ENCODE results near the gene ZSCAN1. TPM values are rescaled to one million over a fixed set of nuclear protein-coding genes. Genes with fewer than 3 reads are reported as not detected.

ZSCAN1 gene
- total and polyA plus RNA-seq, 10 of the 15 experiments (the other 5 are each of a cell fraction or from before 2014, with no cell fraction given): not detected

DNA sequence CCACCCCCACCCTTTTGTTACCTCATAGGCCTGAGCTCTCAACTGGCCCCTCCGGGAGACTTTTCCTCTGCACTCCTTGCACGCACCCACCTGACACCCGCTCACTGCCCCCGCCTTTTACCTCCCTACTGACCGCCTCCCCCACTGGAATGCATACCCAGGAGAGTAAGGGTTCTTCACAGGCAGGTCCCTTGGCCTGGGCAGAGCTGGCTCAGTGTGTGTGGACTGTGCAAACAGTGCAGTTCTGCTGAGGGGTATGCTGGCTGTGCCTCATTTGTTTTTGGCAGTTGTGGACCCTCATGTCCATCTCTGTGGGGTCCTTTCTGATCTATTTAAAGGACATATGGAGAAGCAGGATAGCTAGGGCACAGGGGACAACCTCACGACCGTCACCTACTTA is 59.2 kb downstream of the ZSCAN1 start:
- CTCF ChIA-PET: no interaction called here
- no peak overlapping the region for H3K27ac ChIP-seq (ENCODE audit: control insufficient read depth, insufficient read depth)
- no peaks in the 10 kb centered on the region for H3K4me1 ChIP-seq (ENCODE audit: control insufficient read depth, insufficient read depth, low read length)
- no peaks in the 10 kb centered on the region for H3K36me3 ChIP-seq (ENCODE audit: control insufficient read depth in 2 of 2, insufficient read depth in 2 of 2, low read length in 1 of 2)
- 73% methylated on average over 7 of the region's 7 CpGs for WGBS (ENCODE audit: insufficient coverage, insufficient replicate concordance, low lambda C conversion rate, missing lambda C conversion rate)
- no peaks in the 10 kb centered on the region for H3K79me2 ChIP-seq (ENCODE audit: control insufficient read depth, insufficient read depth, low read length)
- H3K9me3 ChIP-seq (replicated peaks; ENCODE audit: control insufficient read depth, insufficient read depth, low read length): peaks cover 8% of the 10 kb centered on the region; the same call in 2 of the 3 replicates
- BruUV-seq (replicated peaks): no TSS peak
- RAD21 ChIA-PET (ENCODE audit: unreplicated experiment): no interaction called here
- DNase-seq (ENCODE audit: low read depth, low spot score) (no peak), ATAC-seq (no peak), FAIRE-seq (no peak)
- intact Hi-C loops (cut with micrococcal nuclease; ENCODE audit: unreplicated experiment) (no loop called here), in situ Hi-C loops (cut with MboI) (no loop called here)
- POLR2A ChIA-PET: no interaction called here
- no peak overlapping the region for H3K4me3 ChIP-seq
- no peak overlapping the region for H3K4me2 ChIP-seq (ENCODE audit: control insufficient read depth, insufficient read depth)
- no peaks in the 10 kb centered on the region for H4K20me1 ChIP-seq (ENCODE audit: control insufficient read depth, insufficient read depth)
- H3K9ac ChIP-seq (ENCODE audit: control insufficient read depth, insufficient read depth, low read length): no peak overlapping the region
- H3K27me3 ChIP-seq (replicated peaks in 1 of 2; ENCODE audit: control insufficient read depth in 2 of 2, insufficient read depth in 2 of 2, low read length in 1 of 2): no peaks in the 10 kb centered on the region
- TF ChIP-seq BHLHE40 (IDR thresholded peaks at IDR 0.05; ENCODE audit: borderline replicate concordance in 1 of 2, low read depth in 2 of 2, low read length in 1 of 2) (no peak), ZBTB33 (IDR thresholded peaks at IDR 0.05) (no peak), SMC3 (IDR thresholded peaks at IDR 0.05; ENCODE audit: borderline replicate concordance, low read length) (no peak), SIX5 (IDR thresholded peaks at IDR 0.05; ENCODE audit: low read depth, low read length, severe bottlenecking) (no peak), PKNOX1 (IDR thresholded peaks at IDR 0.05) (no peak), MXI1 (IDR thresholded peaks at IDR 0.05; ENCODE audit: low read depth, low read length) (no peak)
- TF ChIP-seq, protein P1, sequence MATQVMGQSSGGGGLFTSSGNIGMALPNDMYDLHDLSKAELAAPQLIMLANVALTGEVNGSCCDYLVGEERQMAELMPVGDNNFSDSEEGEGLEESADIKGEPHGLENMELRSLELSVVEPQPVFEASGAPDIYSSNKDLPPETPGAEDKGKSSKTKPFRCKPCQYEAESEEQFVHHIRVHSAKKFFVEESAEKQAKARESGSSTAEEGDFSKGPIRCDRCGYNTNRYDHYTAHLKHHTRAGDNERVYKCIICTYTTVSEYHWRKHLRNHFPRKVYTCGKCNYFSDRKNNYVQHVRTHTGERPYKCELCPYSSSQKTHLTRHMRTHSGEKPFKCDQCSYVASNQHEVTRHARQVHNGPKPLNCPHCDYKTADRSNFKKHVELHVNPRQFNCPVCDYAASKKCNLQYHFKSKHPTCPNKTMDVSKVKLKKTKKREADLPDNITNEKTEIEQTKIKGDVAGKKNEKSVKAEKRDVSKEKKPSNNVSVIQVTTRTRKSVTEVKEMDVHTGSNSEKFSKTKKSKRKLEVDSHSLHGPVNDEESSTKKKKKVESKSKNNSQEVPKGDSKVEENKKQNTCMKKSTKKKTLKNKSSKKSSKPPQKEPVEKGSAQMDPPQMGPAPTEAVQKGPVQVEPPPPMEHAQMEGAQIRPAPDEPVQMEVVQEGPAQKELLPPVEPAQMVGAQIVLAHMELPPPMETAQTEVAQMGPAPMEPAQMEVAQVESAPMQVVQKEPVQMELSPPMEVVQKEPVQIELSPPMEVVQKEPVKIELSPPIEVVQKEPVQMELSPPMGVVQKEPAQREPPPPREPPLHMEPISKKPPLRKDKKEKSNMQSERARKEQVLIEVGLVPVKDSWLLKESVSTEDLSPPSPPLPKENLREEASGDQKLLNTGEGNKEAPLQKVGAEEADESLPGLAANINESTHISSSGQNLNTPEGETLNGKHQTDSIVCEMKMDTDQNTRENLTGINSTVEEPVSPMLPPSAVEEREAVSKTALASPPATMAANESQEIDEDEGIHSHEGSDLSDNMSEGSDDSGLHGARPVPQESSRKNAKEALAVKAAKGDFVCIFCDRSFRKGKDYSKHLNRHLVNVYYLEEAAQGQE (IDR thresholded peaks at IDR 0.05; ENCODE audit: low read depth, low read length): no peak
- SMC1A ChIA-PET (ENCODE audit: uncharacterized antibody, unreplicated experiment): no interaction called here
- H2AFZ ChIP-seq (ENCODE audit: control insufficient read depth, low read depth, low read length): no peak overlapping the region

Measured in GM12878 (cell line).